ENCODE data around the gene TMEM245. TPM values are rescaled to one million over a fixed set of nuclear protein-coding genes. Genes with fewer than 3 reads are reported as not detected.
A peak's percentile ranks its signal among the peaks of the same experiment; 100 is the strongest.
"Not testable (repeated sequence)": the region's sequence is repeated elsewhere in the genome, so short reads cannot be mapped to it uniquely, and the experiment has no call there.

TMEM245 gene
- total RNA-seq, 1 donor from 2014 or later = 13.8 TPM

GRCh38 chr9:108983885-108984284, 135.9 kb downstream of the TMEM245 start:
- peak; percentile 82 for ATAC-seq

DNA sequence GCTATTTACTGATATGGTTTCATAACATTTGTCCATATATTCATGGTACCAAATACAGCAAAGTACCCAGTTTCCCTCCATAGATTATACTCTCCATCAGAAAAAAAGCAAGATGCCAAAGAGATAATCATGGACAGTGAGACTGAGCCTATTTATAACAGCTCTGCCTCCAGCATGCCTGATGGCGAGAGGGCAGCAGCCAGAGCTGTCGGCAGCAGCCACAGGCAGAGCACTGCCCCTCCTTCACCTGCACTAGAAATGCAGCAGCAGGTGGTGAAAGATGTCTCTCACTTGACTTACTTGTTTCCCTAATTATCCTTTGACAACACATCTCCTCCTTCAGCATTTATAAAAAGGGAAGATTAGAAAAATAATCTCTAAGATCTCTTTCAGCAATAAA, 138.9 kb downstream of the TMEM245 start:
- ATAC-seq = no peak

GRCh38 chr9:108978205-108978604, 141.5 kb downstream of the TMEM245 start:
- peak; percentile 88 for ATAC-seq

DNA sequence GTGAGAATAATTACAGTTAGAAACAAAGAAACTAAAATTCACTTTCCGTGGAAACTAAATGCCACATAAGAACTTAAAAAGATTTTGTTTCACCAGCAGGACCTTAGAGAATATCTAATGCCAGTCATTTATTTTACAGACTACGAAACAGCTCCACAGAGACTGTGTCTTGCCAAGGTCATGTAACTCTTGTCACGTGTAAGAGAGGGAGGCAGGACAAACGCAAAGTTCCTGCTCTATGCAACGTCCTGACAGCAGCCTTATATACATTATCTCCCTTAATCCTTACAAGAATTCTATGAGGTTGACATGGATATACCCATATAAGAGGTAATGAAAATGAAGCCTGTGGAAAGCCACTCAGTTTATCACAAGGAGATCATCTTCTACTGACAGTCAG, 145.9 kb downstream of the TMEM245 start:
- ATAC-seq = no peak

DNA sequence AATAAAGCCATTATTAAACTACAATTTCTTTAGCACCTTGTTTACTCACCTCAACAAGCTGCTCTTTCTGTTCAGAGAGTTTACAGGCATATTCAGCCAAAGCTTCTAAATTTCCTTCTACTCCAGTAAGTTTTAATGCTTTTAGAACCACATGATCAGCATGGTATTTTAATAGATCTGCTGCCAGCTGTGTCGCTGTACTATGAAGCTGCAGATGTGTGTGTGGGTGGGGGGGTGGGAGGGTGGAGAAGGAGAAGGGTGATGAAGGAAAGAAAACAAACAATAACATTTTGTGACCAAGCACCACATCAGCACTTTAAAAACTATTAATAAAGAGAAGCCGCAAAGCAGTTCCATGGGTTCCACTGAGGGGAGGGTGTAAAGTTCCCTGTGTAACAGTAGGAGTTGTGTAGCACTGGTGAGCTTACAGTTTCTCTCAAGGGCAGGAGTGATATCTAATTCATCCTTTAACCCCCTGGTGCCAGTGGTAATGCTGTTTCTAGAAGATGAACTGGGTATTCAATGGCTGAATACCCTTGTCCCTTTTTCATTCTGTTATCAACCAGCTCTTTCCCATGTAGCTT, 147.0 kb downstream of the TMEM245 start:
- no peak for ATAC-seq

DNA sequence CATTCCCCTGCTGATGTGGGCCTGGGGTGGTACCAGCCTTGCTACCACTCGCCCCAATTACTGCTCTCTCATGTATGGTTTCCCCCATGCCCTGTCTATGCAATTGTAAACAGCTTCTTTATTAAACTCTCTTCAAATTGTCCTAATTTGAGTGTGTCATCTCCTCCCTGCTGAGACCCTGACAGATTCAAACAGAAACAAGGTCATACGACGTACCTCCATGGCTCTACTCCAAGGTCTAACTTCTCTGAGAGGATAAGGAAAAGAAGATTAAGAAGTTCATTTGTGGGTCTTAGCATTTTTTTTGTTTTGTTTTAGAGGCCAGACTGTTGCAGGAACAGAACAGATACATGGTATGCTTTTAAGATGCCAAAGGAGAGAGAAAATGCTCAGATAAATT, 147.6 kb downstream of the TMEM245 start:
- no peak for ATAC-seq

GRCh38 chr9:108971392-108971791, 148.4 kb downstream of the TMEM245 start:
- ATAC-seq = not testable (repeated sequence)

GRCh38 chr9:108967916-108968315, 151.8 kb downstream of the TMEM245 start:
- ATAC-seq = no peak

Other genes with a start within 250 kb of the TMEM245 start
- 14.1 TPM for gene ELP1, start 185.8 kb downstream of the TMEM245 start, total RNA-seq
- gene ABITRAM, start 185.5 kb downstream of the TMEM245 start, total RNA-seq = 15.0 TPM
- gene CTNNAL1, start 106.4 kb downstream of the TMEM245 start, total RNA-seq = 8.8 TPM
- not detected for gene FRRS1L, start 47.3 kb upstream of the TMEM245 start, total RNA-seq
- 1.1 TPM for gene EPB41L4B, start 201.1 kb upstream of the TMEM245 start, total RNA-seq